RPMI7951 (cell line): Measurements from ENCODE around the gene TMEM81. TPM values are rescaled to one million over a fixed set of nuclear protein-coding genes. Genes with fewer than 3 reads are reported as not detected.

ENCODE experiments used
- DNase-seq: peaks from one replicate; pipeline ENCODE4 v3.0.0-alpha.2; 2012; ENCODE audit warnings: low read depth
- total RNA-seq: library from RNA; depleted of rRNA; stranded (reverse); fragments of >200 nt; shearing (Covaris generic); gene quantifications from 2 replicates; pipeline ENCODE4 v1.2.3, GENCODE V29; 2014; rRNA removed

TMEM81 gene, protein sequence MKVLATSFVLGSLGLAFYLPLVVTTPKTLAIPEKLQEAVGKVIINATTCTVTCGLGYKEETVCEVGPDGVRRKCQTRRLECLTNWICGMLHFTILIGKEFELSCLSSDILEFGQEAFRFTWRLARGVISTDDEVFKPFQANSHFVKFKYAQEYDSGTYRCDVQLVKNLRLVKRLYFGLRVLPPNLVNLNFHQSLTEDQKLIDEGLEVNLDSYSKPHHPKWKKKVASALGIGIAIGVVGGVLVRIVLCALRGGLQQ
- total RNA-seq, result 1.8 and 2.0 TPM in 2 replicates

GRCh38 chr1:205084360-205084759, at the start of gene TMEM81:
TMEM81 (minus strand) TSS chr1:205084460; CDS start chr1:205084320, 140 bp downstream.
- DNase-seq, result no peak

DNA sequence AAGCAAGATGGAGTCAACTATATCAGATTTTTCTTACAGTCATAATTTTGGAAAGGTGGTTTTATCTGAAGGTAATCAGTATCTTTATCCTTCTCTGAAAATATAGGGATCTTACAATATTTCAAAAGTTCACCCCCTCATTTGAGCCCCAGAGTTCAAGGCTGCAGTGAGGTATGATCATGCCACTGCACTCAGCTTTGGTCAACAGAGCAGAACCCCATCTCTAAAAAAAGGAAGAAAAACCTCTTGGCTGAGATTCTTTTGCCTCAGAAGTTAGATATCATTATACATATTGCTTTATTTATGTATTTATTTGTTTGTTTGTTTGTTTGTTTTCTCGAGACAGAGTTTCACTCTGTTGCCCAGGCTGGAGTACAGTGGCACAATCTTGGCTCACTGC, 49.0 kb upstream of the TMEM81 start:
- DNase-seq, result no peak

GRCh38 chr1:205129447-205130029, 45.3 kb upstream of the TMEM81 start:
- no peak for DNase-seq

DNA sequence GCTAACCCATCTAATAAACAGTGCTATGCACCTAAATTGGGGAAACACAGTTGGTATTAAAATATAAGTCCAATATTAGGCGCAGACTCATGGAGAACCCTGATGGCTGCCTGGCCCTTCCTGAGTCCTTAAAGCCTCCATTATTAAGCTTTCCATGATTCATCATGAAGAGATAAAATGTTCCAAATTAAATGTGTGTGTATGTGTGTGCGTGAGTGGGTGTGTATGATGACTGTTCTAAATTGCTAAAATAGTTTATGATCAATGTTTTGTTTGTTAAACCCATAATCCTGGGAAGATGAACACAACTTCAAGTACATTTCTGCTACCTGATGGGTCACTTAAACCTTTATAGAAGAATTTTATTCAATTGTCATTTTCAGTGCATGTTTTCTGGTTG, 43.8 kb upstream of the TMEM81 start:
- DNase-seq, result no peak

DNA sequence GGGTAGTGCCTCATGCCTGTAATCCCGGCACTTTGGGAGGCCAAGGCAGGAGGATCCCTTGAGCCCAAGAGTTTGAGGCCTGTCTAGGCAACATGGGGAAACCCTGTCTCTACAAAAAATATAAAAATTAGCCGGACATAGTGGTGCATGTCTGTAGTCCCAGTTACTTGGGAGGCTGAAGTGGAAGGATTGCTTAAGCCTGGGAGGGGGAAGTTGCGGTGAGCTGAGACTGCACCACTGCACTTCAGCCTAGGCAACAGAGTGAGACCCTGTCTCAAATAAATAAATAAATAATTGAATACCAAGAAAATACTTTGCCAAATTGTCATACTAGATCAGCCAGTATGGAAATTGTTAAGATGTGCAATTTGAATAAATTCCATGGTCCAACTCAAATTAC, 43.4 kb upstream of the TMEM81 start:
- DNase-seq, result no peak

DNA sequence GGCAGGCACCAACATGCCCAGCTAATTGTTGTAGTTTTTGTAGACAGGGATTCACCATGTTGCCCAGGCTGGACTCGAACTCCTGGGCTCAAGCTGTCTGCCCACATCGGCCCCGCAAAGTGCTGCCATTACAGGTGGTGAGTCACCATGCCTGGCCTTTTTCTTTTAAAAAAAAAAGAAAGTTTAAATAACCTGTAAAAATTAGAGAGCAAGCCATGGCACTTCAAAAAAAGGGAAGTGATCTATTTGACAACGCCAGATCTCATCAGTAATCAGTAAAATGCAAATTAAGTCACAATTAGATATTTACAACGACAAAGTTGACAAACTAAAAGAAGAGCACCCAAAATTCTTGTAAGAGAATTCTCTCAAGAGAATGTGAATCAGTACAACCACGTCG, 40.5 kb upstream of the TMEM81 start:
- DNase-seq, result no peak

DNA sequence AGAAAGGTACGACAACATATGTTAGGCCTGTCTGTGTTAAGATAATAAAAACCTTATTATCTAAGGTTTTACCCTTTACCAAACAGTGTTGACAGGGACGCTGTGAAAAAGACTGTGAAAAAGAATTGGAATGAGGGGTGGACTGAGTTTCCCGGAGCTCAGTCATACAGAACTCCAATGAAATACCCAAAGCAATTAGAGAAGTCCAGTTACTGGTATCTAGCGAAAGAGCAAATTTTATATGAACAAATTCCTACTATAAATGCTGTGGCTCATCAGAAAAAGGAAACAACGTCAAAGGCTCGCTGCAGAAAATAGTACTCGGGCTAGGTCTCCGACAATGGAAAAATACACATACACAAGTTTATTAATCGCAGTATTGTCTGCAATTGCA, 38.2 kb upstream of the TMEM81 start:
- DNase-seq, result no peak

- DNase-seq, result peak; percentile 94
Measured at GRCh38 chr1:205121660-205122488, 37.6 kb upstream of the TMEM81 start, which contains the start of gene RBBP5. RBBP5 (minus strand) TSS chr1:205121978; CDS start chr1:205121873, 105 bp downstream.

DNA sequence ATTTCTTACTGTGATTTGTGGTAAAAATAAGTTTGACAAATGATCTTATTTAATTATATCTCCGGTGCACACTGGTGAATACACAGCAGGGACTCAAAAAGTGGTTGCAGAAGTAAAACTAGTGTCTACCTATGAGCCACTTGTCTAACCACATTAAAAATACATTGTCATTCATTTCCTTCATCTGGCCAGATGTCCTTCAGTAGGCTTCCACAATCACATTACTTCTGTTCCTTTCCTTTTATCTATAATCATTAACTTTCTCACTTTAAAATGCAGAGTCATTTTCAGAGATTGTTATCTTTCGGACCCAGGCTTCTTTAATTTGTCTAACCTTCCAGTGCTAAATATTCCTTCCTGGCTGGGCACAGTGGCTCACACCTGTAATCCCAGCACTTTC, 34.5 kb upstream of the TMEM81 start:
- DNase-seq, result no peak

GRCh38 chr1:205111354-205111753, 27.1 kb upstream of the TMEM81 start:
- no peak for DNase-seq

DNA sequence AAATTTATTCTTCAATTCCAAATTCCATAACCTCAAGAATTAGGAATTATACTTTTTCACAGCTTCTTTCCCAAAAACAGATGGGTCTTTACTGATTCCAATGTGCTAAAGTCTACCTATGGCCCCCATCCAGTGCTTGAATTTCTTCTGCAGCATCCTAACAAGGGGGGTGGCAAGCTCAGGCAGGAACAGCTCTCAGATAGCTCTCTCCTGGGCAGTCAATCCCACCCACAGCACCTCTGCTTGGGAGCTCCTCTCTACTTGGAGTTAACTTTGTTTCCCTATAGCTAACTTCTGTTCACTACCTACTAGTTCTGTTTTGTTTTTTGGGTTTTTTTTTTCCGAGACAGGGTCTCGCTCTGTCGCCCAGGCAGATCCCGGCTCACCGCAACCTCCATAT, 25.5 kb upstream of the TMEM81 start:
- DNase-seq, result no peak

- no peak for DNase-seq
Measured at GRCh38 chr1:205109269-205109668, 25.0 kb upstream of the TMEM81 start.

DNA sequence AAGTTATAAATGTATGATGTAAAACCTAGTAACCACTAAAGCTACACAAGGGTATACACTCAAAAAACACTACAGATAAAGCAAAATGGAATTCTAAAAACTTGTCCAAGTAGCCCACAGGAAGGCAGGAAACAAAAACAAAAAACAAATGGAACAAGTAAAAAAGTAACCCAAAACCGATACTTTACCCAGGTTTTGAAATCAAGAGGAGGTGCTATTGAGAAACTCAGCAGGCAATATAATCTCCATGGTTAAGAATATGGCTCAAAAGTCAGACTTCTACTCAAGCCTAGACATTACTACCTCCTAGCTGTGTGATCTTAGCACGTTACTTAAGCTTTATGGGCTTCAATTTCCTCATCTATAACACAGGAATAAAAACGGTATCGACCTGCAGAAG, 24.2 kb upstream of the TMEM81 start:
- no peak for DNase-seq

DNA sequence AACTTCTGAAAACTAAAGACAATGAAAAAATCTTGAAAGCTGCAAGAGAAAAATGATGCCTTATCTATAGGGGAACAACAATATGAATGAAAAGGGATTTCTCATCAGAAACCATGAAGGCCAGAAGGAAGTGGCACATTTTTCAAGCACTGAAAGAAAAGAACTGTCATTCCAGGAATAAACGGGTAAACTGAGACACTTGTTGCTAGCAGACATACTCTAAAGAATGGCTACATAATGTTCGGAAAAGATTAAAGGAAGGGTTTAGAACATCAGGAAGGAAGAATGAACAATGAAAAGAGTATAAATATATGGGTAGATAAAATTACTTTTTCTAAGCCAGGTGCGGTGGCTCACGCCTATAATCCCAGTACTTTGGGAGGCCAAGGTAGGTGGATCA, 23.1 kb upstream of the TMEM81 start:
- DNase-seq, result no peak

DNA sequence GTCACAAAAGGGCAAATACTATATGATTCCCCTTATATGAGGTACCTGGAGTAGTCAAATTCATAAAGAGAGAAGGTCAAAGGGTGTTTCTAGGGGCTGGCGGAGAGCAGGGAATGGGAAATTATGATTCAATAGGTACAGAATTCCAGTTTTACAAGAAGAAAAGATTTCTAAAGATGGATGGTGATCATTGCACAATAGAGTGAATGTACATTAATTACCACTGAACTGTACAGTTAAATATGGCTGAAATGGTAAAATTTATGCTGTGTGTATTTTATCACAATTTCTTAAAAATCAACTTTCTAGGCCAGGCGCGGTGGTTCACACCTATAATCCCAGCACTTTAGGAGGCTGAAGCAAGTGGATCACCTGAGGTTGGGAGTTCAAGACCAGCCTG, 18.1 kb upstream of the TMEM81 start:
- no peak for DNase-seq

- DNase-seq, result no peak
Measured at GRCh38 chr1:205098242-205098641, 14.0 kb upstream of the TMEM81 start.

- DNase-seq, result no peak
Measured at GRCh38 chr1:205095422-205095821, 11.2 kb upstream of the TMEM81 start.

DNA sequence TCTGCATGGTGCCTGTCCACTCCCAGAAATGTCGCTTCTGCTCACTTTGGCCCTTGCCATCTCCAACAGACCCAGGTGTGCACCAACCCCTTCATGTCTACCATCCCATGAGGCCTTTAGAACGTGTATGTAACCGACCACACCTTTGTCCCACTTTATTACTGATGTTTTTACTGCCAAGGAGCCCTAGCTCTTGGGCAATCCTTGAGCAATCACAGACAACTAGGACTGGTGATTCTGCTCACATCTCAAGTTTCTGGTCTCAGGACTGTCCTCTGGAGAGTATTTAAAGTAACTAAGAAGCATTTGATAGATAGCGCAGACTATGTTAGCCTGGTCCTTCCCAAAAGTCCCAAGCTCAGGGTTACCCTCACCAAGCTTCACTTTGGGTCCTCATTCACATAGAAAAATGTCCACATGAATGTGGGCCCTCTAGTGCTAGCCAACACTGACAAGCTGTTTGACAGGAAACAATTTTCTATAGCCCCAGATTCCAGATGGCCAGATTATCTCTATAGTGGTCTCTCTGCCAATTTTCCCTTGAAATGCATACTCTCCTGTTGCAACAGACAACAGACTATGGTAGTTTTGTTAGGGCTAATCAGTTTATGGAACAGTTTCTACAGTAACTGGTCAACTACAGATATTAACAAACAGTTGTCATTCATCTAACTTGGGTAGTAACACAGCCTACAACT, 6.9 kb upstream of the TMEM81 start:
- DNase-seq, result no peak

DNA sequence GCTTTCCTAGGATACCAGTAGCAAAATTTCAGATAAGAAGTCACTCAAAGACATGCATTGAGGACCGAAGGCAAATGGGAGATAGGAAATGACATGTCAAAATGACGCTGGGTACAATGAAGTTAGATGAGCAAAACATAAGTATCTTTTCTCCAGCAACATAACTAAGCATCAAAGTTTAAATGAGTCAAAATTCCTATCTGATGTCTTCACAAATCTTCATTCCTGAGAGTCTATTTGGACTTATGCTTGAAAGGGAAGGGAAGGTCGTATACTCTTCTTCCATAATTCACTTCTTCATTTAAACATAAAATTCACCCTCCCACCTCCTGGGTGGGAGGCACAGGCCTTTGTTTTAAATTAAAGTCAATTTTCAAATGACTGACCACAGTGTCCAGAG, 4.1 kb upstream of the TMEM81 start:
- DNase-seq, result no peak

- no peak for DNase-seq
Measured at GRCh38 chr1:205082431-205082830, 1.8 kb downstream of the TMEM81 start.

- DNase-seq, result no peak
Measured at GRCh38 chr1:205077934-205078311, 6.3 kb downstream of the TMEM81 start.
